Neural cell (in vitro differentiated cells): Measurements from ENCODE around the gene ASIC2. TPM values are rescaled to one million over a fixed set of nuclear protein-coding genes. Genes with fewer than 3 reads are reported as not detected.

Source experiments
- H2AFZ ChIP-seq: fragments of 200-600, 300-800 bp; sonication (generic), shearing (Covaris generic); 2 replicates; pipeline ENCODE4 v1.6.0; 2014; ENCODE audit warnings: low read depth, mild to moderate bottlenecking, antibody characterized with exemption, low read length, moderate library complexity
- H3F3A ChIP-seq: fragments of 200-600 bp; shearing (Covaris generic); 2 replicates; pipeline ENCODE4 v1.6.1; 2016; ENCODE audit warnings: mild to moderate bottlenecking, moderate library complexity, mixed read lengths, antibody characterized with exemption, low read length; ENCODE audit not compliant: insufficient read depth, poor library complexity, severe bottlenecking
- H3K27ac ChIP-seq: fragments of 200-600, 300-800 bp; sonication (generic), shearing (Covaris generic); 2 replicates; pipeline ENCODE4 v1.5.1; 2014; ENCODE audit warnings: mild to moderate bottlenecking, low read length, moderate library complexity
- H3K27me3 ChIP-seq: fragments of 300-800, 200-600 bp; sonication (generic), shearing (Covaris generic); 2 replicates; pipeline ENCODE4 v1.6.0; 2014; ENCODE audit warnings: mild to moderate bottlenecking, low read depth, low read length, moderate library complexity; ENCODE audit not compliant: insufficient read depth
- H3K36me3 ChIP-seq: fragments of 300-800, 200-600 bp; sonication (generic), shearing (Covaris generic); 2 replicates; pipeline ENCODE4 v1.5.1; 2014; ENCODE audit warnings: mild to moderate bottlenecking, antibody characterized with exemption, low read length, moderate library complexity; ENCODE audit not compliant: insufficient read depth
- H3K4me2 ChIP-seq: fragments of 300-800, 200-600 bp; sonication (generic), shearing (Covaris generic); 2 replicates; pipeline ENCODE4 v1.6.0; 2014; ENCODE audit warnings: mild to moderate bottlenecking, low read length
- H3K4me3 ChIP-seq: fragments of 300-800, 200-600 bp; sonication (generic), shearing (Covaris generic); 2 replicates; pipeline ENCODE4 v1.5.1; 2014; ENCODE audit warnings: mild to moderate bottlenecking, low read length, moderate library complexity
- H3K79me2 ChIP-seq: fragments of 200-600 bp; shearing (Covaris generic); replicated peaks from 2 replicates; pipeline ENCODE4 v1.6.0; 2014; ENCODE audit warnings: mild to moderate bottlenecking, low read length, moderate library complexity; ENCODE audit not compliant: insufficient read depth
- H3K9ac ChIP-seq: fragments of 300-800, 200-600 bp; sonication (generic), shearing (Covaris generic); 2 replicates; pipeline ENCODE4 v1.6.1; 2016; ENCODE audit warnings: mild to moderate bottlenecking, low read length, mixed read lengths
- H3K9me2 ChIP-seq: fragments of 200-600 bp; shearing (Covaris generic); 2 replicates; pipeline ENCODE4 v1.6.1; 2016; ENCODE audit warnings: mild to moderate bottlenecking, low read length, mixed read lengths; ENCODE audit not compliant: insufficient read depth
- H3K9me3 ChIP-seq: fragments of 200-600, 300-800 bp; sonication (generic), shearing (Covaris generic); 2 replicates; pipeline ENCODE4 v1.6.1; 2016; ENCODE audit warnings: mild to moderate bottlenecking, mixed run types, low read length, moderate library complexity, mixed read lengths
- H4K20me1 ChIP-seq: fragments of 200-600 bp; shearing (Covaris generic); 2 replicates; pipeline ENCODE4 v1.6.1; 2016; ENCODE audit warnings: mild to moderate bottlenecking, mixed run types; ENCODE audit not compliant: insufficient read depth
- CTCF ChIP-seq: fragments of 450-650 bp; IDR thresholded peaks from 2 replicates; pipeline ENCODE4 v1.5.1; 2014; ENCODE audit warnings: antibody characterized with exemption, mild to moderate bottlenecking, moderate library complexity; ENCODE audit not compliant: poor library complexity, severe bottlenecking
- EP300 ChIP-seq: fragments of 450-650 bp; conservative IDR thresholded peaks from 2 replicates; pipeline ENCODE4 v1.6.1; 2014; ENCODE audit warnings: antibody characterized with exemption, mild to moderate bottlenecking, moderate library complexity; ENCODE audit not compliant: poor library complexity, severe bottlenecking
- EZH2 ChIP-seq: fragments of 200-600, 300-800 bp; shearing (Covaris generic), sonication (generic); IDR thresholded peaks from 2 replicates; pipeline ENCODE4 v1.6.1; 2014; ENCODE audit warnings: antibody characterized with exemption, low read length, borderline replicate concordance, mild to moderate bottlenecking; ENCODE audit not compliant: insufficient read depth, poor library complexity, severe bottlenecking
- MXI1 ChIP-seq: fragments of 450-650 bp; conservative IDR thresholded peaks from 2 replicates; pipeline ENCODE4 v1.6.1; 2014; ENCODE audit warnings: antibody characterized with exemption, mild to moderate bottlenecking; ENCODE audit not compliant: poor library complexity, severe bottlenecking
- POLR2AphosphoS5 ChIP-seq: IDR thresholded peaks from 2 replicates; pipeline ENCODE4 v1.6.1; 2012
- RAD21 ChIP-seq: fragments of 450-650 bp; conservative IDR thresholded peaks from 2 replicates; pipeline ENCODE4 v1.6.1; 2014; ENCODE audit warnings: antibody characterized with exemption, mild to moderate bottlenecking, moderate library complexity
- REST ChIP-seq: IDR thresholded peaks from 2 replicates; pipeline ENCODE4 v1.6.1; 2012; ENCODE audit warnings: borderline replicate concordance
- SMC3 ChIP-seq: fragments of 450-650 bp; conservative IDR thresholded peaks from 2 replicates; pipeline ENCODE4 v1.6.1; 2014; ENCODE audit warnings: antibody characterized with exemption, mild to moderate bottlenecking, moderate library complexity; ENCODE audit not compliant: poor library complexity
- TAF1 ChIP-seq: IDR thresholded peaks from 2 replicates; pipeline ENCODE4 v1.6.1; 2012; ENCODE audit warnings: low read depth
- polyA plus RNA-seq: library from polyadenylated mRNA; depleted of rRNA; stranded (reverse); fragments of >200 nt; gene quantifications from 2 replicates; pipeline ENCODE4 v1.2.3, GENCODE V29; 2014

ASIC2 gene
- polyA plus RNA-seq, 1 donor from 2014 or later: 2.4 TPM

- H3K36me3 ChIP-seq: no peaks in the 10 kb centered on the region
- no peak overlapping the region for H2AFZ ChIP-seq
- H3K27ac ChIP-seq: no peak overlapping the region
- H3K9ac ChIP-seq: no peak overlapping the region
- no peaks in the 10 kb centered on the region for H3K27me3 ChIP-seq
- H4K20me1 ChIP-seq: no peaks in the 10 kb centered on the region
- no peak for TF ChIP-seq TAF1
- no peak for TF ChIP-seq EZH2
- TF ChIP-seq CTCF: no peak
- H3F3A ChIP-seq: no peaks in the 10 kb centered on the region
- no peaks in the 10 kb centered on the region for H3K79me2 ChIP-seq
- no peaks in the 10 kb centered on the region for H3K9me2 ChIP-seq
- H3K4me2 ChIP-seq: no peak overlapping the region
- H3K4me3 ChIP-seq: no peak overlapping the region
- H3K9me3 ChIP-seq: no peaks in the 10 kb centered on the region
These were observed 67.6 kb downstream of the ASIC2 start for GRCh38 chr17:33225509-33225908.

GRCh38 chr17:33220036-33220435, 73.1 kb downstream of the ASIC2 start:
- H3K4me2 ChIP-seq: no peak overlapping the region
- H4K20me1 ChIP-seq: no peaks in the 10 kb centered on the region
- no peak overlapping the region for H3K27ac ChIP-seq
- no peaks in the 10 kb centered on the region for H3K36me3 ChIP-seq
- no peaks in the 10 kb centered on the region for H3K9me3 ChIP-seq
- H3K9me2 ChIP-seq: no peaks in the 10 kb centered on the region
- H2AFZ ChIP-seq: no peak overlapping the region
- TF ChIP-seq RAD21 (no peak), EZH2 (no peak), POLR2AphosphoS5 (no peak), TAF1 (no peak)
- H3F3A ChIP-seq: no peaks in the 10 kb centered on the region
- no peak overlapping the region for H3K4me3 ChIP-seq
- no peak overlapping the region for H3K9ac ChIP-seq
- no peaks in the 10 kb centered on the region for H3K27me3 ChIP-seq
- H3K79me2 ChIP-seq: no peaks in the 10 kb centered on the region

DNA sequence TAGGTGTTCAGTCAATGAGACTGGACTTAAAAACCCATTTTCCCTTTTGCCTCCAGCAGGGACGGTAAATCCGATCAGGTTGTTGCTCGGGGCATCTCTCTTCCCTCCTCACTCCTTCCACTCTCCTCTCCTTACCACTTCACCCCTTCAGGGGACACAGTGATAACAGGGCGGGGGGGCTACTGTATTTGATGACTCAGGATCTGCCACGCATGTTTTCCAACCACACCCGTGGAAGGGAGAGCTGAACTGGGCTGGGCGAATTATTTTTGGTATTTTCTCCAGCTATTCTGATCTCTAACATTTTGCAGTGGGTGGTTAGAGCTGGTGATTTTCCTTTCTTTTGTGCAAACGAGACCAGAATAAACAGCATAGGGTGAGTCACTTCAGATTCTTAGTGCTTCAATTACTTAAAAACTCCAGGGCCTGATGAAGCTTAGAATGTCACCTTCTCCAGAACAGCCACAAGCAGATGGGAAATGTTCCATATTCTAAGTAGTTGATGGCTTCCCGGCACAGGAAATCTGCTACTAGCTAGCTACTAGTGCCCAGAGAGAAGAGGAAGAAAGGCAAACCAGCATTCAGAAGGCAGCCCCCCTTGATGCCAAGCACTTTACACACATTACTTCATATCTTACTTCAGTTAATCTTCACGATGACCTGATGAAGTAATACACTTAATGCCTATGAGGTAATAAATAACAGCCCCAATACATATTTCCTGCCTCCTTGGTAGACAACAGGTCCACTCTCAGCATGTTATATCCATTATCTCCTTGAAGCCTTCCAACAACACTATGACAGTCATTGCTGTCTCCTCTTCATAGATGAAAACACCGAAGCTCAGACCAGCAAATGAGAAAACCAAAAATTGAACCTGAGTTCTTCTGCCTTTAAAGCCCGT, 74.1 kb downstream of the ASIC2 start:
- Histone ChIP-seq H3K4me3 (no peak overlapping the region), H3K27me3 (no peaks in the 10 kb centered on the region), H3K9ac (no peak overlapping the region), H3K9me3 (no peaks in the 10 kb centered on the region), H4K20me1 (no peaks in the 10 kb centered on the region), H3K27ac (no peak overlapping the region), H3K36me3 (no peaks in the 10 kb centered on the region), H3K79me2 (no peaks in the 10 kb centered on the region), H3F3A (no peaks in the 10 kb centered on the region), H2AFZ (no peak overlapping the region), H3K4me2 (no peak overlapping the region), H3K9me2 (no peaks in the 10 kb centered on the region)
- no peak for TF ChIP-seq CTCF
- no peak for TF ChIP-seq POLR2AphosphoS5
- no peak for TF ChIP-seq SMC3
- TF ChIP-seq MXI1: no peak
- no peak for TF ChIP-seq REST
- no peak for TF ChIP-seq TAF1
- no peak for TF ChIP-seq EP300
- no peak for TF ChIP-seq EZH2
- TF ChIP-seq RAD21: no peak
